ENCODE results near the gene SLC25A47.

Gene SLC25A47

GRCh38 chr14:100350276-100350926, 27.3 kb downstream of the SLC25A47 start:
- no peak for DNase-seq

- DNase-seq: no peak
Measured at GRCh38 chr14:100350986-100351385, 27.8 kb downstream of the SLC25A47 start.

GRCh38 chr14:100358396-100358795, 35.3 kb downstream of the SLC25A47 start:
- DNase-seq: no peak

GRCh38 chr14:100359111-100359510, 36.0 kb downstream of the SLC25A47 start:
- DNase-seq: no peak

- DNase-seq: no peak
Measured at GRCh38 chr14:100359881-100360280, 36.7 kb downstream of the SLC25A47 start.

DNA sequence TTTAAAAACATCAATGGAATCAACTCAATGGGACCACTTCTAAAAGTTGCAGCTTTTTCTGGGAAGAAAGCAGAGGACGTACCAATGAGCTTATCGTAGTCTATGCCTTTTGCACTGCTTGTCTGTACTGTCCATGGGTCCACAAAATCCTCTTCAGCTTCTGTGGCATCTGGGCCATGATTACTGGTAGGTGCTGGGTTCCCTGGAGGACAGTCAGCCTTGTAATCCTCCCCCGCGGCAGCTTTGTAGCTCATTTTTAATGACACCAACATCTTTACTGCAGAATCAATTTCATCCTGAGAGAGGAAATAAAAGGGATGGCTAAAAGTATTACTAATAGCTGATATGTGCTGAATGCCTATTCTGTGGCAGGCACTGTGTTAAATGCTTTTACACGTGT, 38.5 kb downstream of the SLC25A47 start:
- DNase-seq: no peak

- DNase-seq: no peak
Measured at GRCh38 chr14:100362311-100362927, 39.3 kb downstream of the SLC25A47 start.

GRCh38 chr14:100363053-100363452, 39.9 kb downstream of the SLC25A47 start:
- no peak for DNase-seq

GRCh38 chr14:100364403-100364802, 41.3 kb downstream of the SLC25A47 start:
- no peak for DNase-seq

DNA sequence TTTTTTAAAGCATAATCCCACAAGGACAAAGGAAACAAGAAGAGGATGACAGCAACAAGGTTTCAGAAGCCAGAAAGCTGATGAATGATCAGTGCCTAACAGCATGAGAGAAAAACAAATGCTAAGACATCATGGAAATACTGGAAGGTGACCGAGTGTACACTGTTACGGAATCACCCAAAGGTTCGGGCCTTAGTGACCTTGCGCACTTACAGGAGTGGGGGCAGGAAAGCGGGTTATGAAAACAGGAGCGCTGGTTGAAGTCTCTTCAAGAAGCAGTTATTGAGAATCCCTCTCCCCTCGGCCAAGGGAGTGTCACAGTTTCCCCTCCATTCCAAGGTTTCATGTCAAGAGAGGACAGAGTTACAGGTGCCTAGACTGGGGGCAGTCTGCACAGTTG, 42.6 kb downstream of the SLC25A47 start:
- no peak for DNase-seq

- DNase-seq: no peak
Measured at GRCh38 chr14:100369019-100369418, 45.9 kb downstream of the SLC25A47 start.

DNA sequence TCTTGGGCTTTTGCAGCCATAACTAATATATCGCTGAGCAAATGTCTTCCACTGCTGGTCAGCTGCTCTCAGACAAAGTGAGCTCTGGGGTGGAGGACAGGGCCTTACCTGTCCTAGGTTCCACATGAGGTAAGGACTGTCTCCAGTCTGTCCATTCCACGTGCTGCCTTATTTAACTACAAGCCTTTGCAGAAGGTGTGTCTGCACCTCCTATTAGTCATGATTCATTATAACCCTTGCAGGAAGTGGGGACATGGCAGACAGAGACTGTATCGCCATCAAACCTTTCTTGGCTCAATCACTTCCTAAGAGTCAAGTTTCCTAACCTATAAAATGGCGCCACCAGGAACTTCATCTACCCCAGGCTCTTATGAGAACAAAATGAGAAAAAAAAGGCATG, 46.9 kb downstream of the SLC25A47 start:
- no peak for DNase-seq

DNA sequence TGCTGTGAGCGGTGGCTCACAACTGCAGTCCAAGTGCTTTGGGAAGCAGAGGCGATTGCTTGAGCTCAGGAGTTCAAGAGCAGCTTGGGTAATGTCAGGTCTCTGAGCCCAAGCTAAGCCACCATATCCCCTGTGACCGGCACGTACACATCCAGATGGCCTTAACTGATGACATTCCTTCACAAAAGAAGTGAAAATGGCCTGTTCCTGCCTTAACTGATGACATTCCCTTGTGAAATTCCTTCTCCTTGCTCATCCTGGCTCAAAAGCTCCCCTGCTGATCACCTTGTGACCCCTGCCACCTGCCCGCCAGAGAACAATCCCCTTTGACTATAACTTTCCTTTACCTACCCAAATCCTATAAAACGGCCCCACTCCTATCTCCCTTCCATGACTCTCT, 48.6 kb downstream of the SLC25A47 start:
- DNase-seq: no peak

DNA sequence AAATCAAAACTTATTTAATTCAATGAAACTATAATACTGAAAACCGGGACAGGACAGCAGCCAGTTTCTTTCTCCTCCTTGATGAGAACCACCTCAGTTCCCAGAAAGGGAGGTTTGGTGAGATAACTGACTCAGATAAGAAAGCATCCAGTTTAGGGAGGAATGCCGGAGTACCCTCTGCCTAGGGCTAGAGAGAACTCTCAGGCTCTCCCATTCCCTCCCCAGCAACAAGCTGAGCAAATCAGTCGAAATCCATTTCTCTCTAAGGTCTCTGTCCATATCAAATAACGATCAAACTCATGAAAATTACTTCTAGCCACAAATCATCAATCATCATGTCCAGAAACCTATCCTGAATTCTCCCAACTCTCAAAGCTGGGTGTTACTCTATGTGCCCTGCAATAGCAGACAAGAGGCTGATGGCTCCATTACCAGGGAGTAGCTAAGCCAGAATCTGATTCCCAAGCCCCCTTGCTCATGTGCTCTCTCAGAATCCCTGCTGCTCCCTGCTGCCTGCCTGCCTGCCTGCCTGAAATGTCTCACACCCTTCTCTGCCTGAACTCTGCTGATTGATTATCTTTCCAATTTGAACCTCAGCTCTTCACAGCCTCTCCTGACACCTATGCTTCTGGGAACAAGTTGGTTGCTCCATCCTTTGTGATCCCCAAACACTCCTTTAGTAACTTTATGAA, 49.4 kb downstream of the SLC25A47 start:
- no peak for DNase-seq

DNA sequence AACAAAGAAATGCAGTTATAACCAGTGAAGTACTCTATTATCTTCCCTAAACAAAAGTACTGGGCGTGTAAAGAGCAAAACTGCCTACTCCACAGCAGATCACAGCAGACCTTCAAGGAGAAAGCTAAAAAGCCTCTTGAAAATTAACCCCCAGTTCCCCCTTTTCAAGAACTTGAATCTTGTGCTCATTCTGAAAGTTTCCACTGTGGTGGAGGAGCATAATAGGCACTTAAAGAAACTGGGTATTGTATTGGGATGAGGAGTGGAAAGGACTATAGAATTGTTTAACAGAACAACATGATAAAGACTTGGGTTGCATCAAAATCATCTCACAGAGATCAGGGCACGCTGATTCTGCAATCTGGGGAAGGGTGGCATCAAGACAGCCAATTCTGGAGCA, 51.1 kb downstream of the SLC25A47 start:
- DNase-seq: no peak

DNA sequence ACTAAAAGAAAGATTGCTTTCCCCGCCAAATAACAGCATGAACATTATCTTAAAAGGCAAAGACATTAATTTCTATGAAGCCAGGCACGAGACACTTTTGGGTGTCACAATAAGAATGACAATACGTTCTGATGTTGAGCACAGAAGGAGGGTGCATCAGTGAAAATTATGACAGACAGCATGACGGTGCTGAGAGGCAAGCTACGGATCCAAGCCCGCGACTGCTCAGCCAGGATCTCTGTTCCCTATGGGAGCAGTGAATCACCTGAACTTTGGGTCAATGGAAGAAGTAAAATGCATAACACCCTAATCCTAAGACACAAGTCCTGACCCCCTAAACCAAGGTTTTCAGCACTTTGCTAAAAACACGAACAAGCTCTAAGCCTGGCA, 51.7 kb downstream of the SLC25A47 start:
- no peak for DNase-seq

DNA sequence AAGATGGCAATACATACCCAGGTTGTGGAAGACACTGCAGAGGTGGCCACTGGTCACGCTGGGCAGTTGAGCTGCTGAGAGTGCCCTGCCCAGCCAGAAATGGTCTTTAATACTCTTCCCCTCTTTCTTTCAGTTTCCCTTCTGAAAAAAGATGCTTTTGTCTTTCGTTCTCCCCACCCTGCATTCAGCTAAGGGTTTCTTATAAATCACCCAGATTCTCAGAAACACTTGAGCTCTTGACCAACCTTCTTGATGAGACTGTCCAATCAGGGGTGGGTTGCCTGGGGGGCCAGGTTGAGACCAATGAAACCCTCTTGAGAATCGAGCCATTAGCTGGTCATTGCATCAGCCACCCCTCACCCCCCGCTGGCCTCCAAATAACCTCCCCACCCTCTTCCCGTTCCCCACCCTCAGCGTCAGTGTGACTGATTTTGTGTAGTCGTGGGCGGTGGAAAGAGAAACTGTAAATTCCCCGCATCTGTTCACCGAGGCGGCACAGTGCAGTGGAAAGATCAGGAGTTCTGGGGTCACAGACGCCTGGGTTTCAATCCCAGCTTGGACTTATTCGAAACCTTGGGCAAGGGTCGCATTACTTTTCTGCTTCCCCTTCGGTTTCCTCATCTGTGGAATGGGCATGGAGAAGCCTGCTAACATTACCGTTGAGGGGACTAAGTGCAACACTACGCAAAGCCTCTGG, 52.3 kb downstream of the SLC25A47 start:
- DNase-seq: peak in 1 of 2 experiments; percentile 50

GRCh38 chr14:100375963-100376735, 53.0 kb downstream of the SLC25A47 start, which contains the start of gene WDR25:
WDR25 (plus strand) TSS chr14:100376485.
- peak; percentile 95 to 99 for DNase-seq

GRCh38 chr14:100376751-100377171, 53.6 kb downstream of the SLC25A47 start:
- DNase-seq: peak; percentile 31 to 64
